ENCODE measurements around the gene INPP5D.
"Not testable (repeated sequence)": the region's sequence is repeated elsewhere in the genome, so short reads cannot be mapped to it uniquely, and the experiment has no call there.

INPP5D gene

DNA sequence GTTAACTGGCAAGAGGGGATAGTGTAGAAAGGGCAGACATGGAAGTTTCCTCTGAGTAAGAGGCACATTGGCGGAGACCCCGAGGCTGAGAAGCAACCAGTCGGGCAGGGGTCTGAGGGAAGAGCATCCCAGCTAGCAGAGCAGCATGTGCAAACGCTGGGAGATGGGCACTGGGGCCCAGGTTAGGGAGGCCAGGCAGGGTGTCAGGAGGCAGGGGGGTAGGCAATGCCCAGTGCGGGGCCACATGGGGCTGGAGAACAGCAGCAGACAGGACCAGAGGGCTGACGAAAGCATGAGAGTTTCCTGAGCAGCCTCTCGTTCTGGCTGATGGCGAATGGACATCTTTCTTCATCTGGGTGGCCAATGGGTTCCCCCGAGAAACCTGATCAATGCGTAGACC is 88.2 kb downstream of the INPP5D start:
- DNase-seq (ENCODE audit: low spot score) = no peak
- TF ChIP-seq, protein P1, sequence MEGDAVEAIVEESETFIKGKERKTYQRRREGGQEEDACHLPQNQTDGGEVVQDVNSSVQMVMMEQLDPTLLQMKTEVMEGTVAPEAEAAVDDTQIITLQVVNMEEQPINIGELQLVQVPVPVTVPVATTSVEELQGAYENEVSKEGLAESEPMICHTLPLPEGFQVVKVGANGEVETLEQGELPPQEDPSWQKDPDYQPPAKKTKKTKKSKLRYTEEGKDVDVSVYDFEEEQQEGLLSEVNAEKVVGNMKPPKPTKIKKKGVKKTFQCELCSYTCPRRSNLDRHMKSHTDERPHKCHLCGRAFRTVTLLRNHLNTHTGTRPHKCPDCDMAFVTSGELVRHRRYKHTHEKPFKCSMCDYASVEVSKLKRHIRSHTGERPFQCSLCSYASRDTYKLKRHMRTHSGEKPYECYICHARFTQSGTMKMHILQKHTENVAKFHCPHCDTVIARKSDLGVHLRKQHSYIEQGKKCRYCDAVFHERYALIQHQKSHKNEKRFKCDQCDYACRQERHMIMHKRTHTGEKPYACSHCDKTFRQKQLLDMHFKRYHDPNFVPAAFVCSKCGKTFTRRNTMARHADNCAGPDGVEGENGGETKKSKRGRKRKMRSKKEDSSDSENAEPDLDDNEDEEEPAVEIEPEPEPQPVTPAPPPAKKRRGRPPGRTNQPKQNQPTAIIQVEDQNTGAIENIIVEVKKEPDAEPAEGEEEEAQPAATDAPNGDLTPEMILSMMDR (IDR thresholded peaks at IDR 0.05; ENCODE audit: extremely low read depth, missing control alignments) = no peak

DNA sequence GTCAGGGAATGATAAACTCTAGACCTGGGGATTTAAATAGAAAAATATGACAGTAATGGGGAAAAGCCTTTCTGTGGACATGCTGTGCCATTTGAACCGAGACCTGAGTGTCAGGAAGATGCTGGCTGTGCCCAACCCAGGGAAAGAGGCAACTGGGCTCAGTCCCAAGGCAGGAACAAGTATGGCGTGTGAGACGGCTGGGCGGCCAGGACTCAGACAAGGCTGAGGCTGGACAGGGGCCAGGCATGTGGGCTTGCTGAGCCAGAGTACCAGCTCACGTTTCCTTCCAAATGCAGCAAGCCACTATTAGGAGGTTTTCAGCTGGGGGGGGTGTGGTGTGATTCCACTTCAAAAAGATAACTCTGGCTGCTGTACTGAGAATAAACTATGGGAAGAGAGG is 92.4 kb downstream of the INPP5D start:
- no peak for DNase-seq (ENCODE audit: low spot score)
- TF ChIP-seq, protein P1 (IDR thresholded peaks at IDR 0.05; ENCODE audit: extremely low read depth, missing control alignments) = no peak

DNA sequence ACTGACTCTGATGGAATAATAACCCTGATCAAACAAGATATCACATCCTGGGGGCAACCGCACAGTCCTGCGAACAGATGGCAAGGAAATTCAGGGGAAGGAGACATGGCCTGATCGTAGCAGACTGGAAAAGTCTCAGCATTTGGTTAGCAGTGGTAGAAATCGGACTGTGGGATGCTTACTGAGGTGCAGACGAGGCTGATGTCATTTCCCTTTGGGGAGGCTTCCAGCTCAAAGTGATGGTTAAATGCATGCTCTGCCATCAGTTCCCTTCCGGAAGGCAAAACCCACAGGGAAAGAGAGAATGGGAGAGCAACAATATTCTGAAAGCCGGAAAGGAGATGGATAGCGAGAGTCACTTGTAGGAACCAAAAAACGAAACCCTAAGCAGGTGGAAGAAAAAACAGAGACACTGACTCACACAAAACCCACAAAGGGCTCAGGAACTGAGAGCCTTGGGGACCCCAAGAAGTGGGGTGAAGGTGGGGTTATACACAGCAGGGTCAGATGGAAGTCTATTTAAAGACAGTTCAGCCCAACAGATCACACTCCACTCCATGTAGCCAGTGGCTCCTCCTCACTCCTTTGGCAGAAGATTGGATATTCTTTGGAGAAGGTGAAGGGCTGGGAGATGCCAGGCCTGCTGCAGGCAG is 93.1 kb downstream of the INPP5D start:
- TF ChIP-seq, protein P1 (IDR thresholded peaks at IDR 0.05; ENCODE audit: extremely low read depth, missing control alignments) = no peak
- no peak for DNase-seq (ENCODE audit: low spot score)

DNA sequence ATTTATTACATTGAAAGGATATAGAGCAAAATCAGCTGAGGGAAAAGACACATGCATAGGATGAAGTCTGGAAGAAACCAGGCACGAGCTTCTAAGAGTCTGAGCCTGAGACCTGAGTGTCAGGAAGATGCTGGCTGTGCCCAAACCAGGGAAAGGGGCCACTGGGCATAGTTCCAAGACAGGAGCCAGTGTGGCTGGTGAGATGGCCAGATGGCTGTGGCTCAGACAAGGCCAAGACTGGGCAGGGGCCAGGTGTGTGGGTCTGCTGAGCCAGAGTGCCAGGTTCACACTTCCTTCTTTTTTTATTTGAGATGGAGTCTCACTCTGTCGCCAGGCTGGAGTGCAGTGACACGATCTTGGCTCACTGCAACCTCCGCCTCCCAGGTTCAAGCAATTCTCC is 95.9 kb downstream of the INPP5D start:
- no peak for DNase-seq (ENCODE audit: low spot score)
- TF ChIP-seq, protein P1 (IDR thresholded peaks at IDR 0.05; ENCODE audit: extremely low read depth, missing control alignments) = no peak

DNA sequence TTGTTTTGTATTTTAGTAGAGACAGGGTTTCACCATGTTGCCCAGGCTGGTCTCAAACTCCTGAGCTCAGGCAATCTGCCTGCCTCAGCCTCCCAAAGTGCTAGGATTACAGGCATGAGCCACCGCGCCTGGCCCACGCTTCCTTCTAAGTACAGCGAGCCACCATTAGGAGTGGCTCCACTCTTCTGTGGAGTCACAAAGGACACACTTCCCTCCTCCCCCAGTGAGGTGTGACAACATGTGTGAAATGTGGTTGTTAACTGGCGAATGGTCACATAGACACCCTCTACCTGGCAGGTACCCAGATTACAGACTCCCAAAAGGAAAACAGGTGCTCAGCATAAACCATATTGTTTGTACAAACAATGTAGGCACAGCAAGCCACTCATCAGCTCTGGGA is 96.3 kb downstream of the INPP5D start:
- DNase-seq (ENCODE audit: low spot score) = not testable (repeated sequence)

DNA sequence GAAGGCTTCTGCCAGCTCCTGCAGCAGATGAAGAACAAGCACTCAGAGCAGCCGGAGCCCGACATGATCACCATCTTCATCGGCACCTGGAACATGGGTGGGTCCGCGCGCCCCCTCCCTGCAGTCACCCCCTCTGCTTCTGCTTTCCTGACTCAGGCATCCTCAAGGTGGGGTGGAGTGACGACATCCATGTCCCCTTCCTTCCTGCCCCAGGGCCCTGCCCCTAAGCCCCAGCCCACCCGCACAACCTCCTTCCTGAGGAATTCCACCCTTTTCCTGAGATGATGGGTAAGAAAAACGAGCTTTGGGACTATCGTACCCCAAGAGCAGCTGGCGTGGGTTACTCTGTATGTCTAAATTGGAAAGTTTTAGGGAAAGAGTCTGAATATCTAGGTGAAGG is 101.6 kb downstream of the INPP5D start:
- DNase-seq (ENCODE audit: low spot score) = no peak
- TF ChIP-seq, protein P1 (IDR thresholded peaks at IDR 0.05; ENCODE audit: extremely low read depth, missing control alignments) = no peak

DNA sequence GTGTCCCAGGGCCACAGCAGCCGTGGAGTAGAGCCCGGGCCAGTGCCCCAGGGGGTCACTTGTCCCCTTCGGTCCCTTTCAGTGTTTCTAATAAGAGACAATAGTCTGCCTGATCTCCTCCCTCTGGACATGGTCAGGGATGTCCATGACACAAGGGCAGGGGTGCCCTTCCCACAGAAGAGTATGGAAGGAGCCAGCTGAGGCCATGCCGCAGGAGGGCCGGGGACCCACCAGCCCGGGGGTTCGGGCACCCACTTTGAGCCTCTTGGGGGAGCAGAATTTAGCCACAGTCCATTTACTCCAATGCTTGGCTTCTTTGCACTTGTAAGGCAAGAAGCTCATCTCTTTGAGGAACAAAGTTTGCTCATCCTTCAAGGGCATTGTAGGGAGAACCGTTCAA is 102.6 kb downstream of the INPP5D start:
- TF ChIP-seq, protein P1 (IDR thresholded peaks at IDR 0.05; ENCODE audit: extremely low read depth, missing control alignments) = no peak
- no peak for DNase-seq (ENCODE audit: low spot score)

DNA sequence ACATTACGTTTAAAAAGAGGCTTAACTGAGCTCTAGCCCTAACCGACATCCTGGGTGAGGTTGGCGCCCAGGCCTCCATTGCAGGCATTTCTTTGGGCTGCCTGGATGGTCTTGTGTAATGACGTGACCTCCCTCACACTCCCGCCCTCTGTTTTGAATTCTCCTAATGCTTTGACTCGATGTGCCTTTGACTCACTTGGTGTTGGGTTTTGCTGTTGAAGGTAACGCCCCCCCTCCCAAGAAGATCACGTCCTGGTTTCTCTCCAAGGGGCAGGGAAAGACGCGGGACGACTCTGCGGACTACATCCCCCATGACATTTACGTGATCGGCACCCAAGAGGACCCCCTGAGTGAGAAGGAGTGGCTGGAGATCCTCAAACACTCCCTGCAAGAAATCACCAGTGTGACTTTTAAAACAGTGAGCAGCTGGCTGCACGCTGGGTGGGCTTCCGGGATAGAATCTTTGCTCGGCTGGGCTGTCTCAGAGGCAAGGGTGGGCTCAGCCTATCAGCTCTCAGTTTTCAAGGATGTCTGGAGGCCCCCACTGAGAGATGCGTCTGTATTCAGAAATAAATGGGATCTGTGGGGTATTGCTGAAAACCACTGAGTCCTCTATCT is 103.5 kb downstream of the INPP5D start:
- TF ChIP-seq, protein P1 (IDR thresholded peaks at IDR 0.05; ENCODE audit: extremely low read depth, missing control alignments) = no peak
- DNase-seq (ENCODE audit: low spot score) = no peak

All from GM20000 (cell line).